Measurements from ENCODE around the gene PRKAG2.
"Not testable (repeated sequence)": the region's sequence is repeated elsewhere in the genome, so short reads cannot be mapped to it uniquely, and the experiment has no call there.

The PRKAG2 gene

DNA sequence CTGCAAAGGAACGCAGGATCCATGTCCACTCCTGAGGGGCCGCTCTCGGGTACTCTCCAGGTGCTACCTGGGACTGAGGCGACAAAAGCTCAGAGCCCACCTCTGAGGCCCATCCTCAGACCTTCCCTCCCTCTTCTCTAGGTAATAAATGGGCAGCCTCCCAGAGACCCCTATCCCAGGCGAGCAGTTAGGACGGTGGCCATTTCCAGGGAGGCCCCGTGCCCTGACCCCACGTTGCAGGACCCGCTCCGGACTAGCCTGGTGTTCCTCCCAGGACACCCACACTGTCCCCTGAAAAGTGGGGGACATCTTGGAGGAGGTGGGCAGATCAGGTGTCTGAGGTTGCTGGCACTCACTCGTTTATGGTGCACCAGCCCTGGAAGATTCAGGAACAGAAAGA lies 44.3 kb downstream of the PRKAG2 start:
- DNase-seq, result no peak

- DNase-seq, result no peak
These were observed 44.8 kb downstream of the PRKAG2 start for GRCh38 chr7:151832138-151832537.

DNA sequence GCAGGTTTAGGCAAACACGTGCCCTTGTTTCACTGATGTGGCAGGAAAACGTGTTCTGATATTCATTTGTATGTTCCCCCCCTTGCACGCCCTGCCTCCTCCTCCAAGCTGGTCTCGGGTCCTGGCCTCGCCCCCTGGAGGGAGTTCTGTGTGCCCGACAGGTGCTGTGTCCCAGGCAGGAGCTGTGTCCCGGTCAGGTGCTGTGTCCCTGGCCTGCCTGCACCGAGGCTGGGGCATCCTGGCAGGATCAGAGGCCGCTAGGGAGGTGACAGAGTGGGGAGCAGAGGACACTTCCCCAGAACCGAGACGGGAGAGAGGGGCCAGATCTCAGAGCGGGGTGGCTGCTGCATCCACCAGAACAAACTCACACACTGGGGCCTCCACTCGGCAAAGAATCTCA lies 45.3 kb downstream of the PRKAG2 start:
- DNase-seq, result no peak

DNA sequence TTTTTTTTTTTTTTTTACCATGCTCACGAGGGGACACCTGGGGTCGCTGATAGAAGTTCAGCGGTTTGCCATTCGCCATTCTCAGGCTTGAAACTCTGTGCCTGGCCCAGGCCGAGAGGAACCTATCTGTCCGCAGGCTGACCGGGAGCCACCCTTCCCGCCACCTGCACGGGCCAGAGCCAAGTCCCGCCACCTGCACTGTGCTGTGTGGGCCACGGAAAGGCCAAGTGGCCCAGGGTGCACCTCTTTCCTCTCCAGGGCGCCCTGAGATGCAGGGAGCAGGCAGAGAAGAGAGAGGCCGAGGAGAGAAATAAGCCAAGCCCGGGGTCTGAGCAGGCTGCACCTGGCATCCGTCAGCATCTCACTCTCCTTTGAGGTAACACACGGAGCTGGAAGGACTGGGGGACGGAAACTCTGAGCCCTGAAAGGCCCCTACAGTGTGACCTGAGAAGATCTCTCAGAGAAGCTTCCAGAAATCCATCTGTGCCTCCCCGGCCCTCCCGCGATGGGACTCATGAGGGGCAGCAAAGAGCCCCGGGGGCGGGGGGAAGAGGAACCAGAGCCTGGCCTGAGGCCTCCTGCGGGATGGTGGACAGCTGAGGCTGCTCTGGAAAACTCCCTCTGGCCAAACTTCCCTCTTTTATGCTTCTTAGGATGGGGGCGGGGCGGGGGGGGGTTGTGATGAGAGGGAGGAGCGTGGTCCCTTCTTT lies 46.6 kb downstream of the PRKAG2 start:
- DNase-seq, result no peak

- DNase-seq, result no peak
These were observed 47.2 kb downstream of the PRKAG2 start for GRCh38 chr7:151829707-151830106.

GRCh38 chr7:151827620-151828019 lies 49.3 kb downstream of the PRKAG2 start:
- no peak for DNase-seq

GRCh38 chr7:151826316-151826715 lies 50.6 kb downstream of the PRKAG2 start:
- not testable (repeated sequence) for DNase-seq

DNA sequence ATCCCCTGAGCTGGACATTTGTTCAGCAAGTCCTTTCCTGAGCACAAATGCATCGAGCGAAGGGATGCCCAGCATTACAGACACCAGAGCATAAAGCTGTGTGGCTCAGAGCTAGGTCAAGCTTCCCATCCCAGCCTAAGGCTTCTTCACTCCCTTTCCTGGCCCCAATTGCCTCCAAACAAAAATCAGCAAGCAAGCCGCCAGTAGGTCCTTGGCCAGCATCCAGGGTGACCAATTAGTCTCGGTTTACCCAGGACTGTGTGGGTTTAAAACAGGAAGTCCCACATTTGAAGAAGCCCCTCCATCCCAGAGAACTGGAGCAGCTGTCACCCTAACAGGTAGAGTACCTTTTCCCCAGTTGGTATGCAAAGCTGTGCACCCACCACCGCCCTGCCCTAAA lies 51.2 kb downstream of the PRKAG2 start:
- no peak for DNase-seq

DNA sequence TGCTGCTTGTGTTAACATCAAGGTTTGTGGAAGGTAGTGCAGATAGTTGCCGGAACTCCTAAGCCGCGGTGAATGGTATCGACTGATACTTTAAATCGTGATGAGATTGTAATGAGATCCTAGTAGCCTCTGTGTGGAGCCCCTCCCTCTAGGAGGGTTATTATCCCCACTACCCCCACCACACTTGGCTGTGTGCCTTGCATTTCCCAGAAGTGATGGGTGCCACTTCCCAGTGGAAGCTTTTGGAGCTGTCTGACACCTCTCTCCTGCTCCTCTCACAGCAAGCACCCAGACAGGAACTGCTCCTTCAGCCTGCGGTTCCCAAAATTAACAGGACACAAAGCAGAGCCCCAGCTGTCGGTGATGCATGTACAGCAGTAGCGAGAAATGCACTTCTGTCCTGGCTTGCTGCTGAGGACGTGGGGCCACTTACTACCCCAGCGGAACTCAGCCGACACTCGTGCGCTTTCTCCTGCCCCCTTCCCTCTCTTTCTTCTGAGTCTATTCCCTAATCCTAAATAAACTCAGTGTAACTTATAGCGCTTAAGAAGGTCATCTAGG lies 52.5 kb downstream of the PRKAG2 start:
- no peak for DNase-seq

DNA sequence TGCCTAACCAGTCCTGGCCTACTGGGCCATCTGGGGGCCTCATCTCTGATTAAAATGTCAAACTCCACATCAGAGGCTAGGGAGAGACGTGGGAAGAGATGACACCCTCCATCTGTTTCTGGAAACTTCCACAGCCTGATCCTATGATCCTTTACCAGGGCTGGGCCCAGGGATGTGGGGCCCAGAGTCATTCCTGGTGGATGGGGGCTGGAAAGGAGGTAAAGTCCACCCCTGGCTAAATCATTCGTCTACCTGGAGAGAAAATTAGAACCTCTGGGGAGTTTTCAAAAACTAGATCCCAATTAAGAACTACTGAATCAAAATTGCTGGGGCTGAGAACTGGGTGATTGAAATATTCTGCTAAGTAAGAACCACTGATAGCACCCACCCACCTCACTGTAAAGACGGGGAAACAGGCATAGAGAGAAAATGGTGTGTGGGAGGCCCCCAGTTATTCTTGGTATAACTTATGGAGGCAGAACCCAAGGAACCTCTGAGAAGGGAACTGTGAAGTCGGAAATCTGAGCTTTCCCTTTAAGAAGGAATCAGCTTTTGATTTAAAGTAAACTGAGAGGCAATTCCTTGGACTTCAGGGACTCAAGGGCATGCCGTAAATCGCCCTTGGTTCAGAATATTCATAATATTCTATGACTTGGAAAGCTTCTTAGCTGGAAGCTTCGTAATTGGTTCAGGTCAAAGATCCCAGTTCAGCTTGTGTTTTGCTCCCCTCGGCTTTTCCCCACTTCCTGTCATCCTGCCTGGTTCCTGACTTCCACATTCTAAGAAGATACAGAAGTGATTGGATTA lies 53.1 kb downstream of the PRKAG2 start:
- no peak for DNase-seq

DNA sequence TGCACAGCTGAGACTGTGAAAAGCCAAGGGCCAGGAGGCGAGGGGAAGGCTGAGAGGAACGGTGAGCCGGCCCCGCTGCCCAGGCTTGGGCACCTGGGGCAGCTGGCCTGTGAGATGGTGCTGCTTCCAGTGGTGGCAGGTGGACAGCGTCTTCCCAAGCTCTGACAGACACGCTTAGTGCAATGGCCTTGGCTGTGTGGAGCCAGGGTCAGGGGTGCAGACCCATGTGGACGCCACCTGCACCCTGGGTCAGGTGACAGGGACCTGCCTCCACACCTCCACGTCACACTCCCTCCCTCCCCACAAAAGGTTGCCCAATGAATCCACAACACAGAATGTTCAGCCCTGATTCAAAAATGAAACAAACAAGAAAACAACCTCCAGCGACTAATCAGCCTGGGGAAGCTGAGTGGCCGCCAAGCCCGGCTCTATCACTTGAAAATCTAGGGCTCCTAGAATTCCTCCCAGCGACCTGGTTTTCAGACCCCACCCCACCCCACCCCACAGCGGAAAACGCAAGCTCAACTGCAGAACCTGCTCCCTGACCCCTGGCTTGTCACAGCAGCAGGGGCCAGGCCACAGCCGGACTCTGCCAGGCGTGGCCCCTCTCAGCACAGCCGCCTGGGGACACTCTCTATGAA lies 54.3 kb downstream of the PRKAG2 start:
- DNase-seq, result no peak

DNA sequence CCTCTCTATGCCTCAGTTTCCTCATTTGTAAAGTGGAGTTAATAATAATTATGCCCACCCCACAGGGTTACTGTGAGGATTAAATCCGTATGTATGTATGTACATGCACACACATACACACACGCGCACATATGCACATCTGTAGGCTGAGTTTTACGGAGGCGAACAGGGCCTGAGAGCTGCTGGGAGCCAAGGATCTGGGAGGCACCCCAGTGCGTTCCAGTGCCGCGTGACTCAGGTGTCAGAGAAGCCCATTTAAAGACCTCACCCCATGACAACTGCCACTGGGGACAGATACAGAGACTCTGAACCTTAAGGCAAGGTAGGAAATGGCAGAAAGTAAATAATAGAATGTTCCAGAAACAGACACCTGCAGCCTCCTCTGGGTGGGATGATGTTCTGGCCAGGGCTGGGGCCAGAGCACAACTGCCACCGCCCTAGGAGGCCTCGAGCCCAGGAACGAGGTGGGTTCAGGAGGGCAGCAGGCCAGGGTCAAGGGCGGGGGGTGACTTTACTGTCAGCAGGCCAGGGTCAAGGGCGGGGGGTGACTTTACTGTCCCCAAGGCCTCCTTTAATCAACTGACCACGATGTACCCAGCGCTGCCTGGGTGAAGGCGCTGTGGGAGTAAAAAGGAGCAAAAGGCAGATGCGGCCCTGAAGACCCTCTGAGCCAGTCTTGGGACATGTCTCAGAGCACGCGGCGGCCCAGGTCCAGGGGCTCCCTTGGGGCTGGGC lies 54.9 kb downstream of the PRKAG2 start:
- no peak for DNase-seq

GRCh38 chr7:151821226-151821625 lies 55.7 kb downstream of the PRKAG2 start:
- DNase-seq, result no peak

- no peak for DNase-seq
These were observed 56.3 kb downstream of the PRKAG2 start for GRCh38 chr7:151820491-151821105.

- no peak for DNase-seq
These were observed 57.0 kb downstream of the PRKAG2 start for GRCh38 chr7:151819866-151820265.

DNA sequence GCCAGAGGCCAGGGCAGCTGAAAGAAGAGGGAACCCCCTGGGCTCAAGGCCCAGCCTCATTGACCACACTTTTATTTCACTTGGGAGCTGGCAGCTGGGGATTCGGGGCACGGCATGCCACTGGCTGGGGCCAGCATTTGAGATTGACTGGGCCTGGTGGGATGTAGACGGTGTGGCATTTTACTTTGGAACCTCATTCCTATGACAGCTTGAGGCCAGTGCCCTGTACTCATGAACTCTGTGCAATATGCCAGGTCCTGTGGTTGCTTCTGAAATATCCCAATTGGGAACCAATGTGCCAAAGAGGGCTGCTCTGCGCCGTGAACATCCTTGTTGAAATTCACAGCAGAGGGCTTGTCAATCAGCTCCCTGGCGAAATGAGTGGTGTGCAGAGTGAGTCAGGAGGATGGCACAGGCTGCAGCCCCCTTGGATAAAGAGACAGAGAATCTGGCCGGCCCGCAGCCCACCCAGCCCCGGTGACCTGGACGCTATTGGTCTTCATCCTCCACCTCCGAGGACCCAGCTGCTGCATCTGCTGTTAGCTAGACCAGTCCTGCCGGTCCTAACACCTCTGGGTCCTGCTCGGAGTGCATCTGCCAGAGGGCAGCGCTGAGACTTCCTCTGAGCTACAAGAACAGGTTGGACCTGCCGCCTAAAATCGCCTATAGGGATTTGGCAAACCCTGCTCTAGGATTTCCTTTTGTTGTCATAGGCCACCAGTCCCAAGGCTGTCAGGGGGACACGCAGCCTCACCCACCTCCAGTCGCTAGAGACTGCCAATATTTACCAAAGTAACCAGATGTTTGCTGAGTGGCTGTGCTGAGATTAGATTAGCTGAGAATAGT lies 58.0 kb downstream of the PRKAG2 start:
- no peak for DNase-seq

DNA sequence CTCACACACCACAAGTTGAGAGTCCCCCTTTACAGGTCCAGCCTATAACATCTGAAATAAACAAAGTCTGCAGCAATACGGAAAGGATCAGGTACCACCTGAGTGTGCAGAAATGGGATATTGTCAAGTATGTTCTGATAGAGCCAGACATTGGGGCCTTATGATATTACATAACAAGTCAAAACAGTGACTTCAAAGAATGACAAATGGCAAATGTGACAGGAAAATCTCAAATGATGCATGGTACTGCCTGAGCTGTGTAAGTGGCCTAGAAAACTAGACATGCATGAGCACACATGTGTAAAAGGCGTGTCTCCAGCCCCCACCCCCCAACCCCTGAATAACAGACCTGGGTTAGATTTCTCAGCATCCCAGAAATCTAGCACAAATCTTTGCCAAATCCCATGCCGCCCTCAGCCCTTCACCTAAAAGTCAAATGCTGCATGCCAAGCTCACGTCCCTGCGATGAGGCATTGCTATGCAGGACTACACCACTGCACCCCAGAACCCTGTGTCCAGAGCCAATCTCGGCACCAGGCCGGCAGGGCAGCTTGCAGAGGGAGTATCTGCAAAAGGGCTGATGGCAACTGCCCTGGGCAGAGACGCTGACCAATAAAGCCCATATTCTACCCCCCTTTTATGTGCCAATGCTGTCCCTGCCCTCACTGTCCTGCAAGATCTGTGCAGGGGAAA lies 58.8 kb downstream of the PRKAG2 start:
- no peak for DNase-seq

DNA sequence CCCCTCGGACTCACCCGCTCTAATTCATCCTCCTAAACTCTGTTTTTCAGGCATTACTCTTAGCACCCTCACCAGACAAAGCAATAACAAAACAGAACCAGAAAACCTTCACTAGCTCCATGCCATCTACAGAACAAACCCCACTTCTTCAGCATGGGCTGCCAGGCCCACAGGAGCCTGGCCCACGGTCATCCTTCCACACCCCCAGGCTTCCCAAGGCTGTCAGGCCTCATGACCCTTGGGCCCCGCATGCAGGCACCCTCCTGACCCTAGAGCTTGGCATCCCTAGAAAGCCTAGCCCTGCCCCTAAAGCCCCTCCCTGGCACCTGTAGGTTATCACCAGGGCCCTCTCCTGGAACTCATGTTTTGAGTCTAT lies 59.6 kb downstream of the PRKAG2 start:
- no peak for DNase-seq

DNA sequence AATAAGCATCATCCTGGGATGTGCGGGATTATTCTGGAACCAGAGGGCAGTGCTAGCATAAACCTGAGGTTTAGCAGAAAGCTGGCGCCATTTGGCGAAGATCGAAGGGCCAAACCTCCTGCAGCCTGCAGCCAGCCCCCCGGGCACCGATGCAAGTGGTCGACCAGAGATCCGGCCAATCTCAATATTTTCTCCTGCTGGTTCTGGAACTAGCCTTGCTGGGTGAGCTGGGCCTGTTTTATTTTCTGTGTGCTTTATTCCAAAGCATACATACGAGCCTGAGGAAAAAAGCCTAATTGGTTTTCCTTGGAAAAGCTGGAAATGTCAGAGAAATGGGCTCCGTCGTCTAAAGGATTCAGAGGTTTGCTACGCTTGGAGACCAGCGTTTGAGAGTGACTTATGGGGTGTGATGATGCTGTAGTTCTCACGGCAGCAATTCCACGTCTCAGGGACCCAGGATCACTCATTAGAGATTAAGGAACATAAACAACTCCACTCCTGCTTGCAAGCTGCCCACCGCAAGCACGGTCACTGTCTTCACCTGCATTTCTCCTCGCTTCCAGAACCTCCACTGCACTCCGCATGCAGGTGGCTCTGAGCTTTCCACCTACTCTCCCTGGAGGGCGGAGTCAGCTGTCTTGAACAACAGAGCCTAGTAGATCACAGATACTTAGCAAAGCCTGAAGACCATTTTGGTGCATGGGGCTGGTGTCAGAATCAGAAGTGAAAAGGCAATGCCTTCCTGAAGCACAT lies 60.2 kb downstream of the PRKAG2 start:
- DNase-seq, result no peak

- DNase-seq, result no peak
These were observed 61.5 kb downstream of the PRKAG2 start for GRCh38 chr7:151815419-151815818.
